ENCODE data around the gene GALNT18.
A peak's percentile ranks its signal among the peaks of the same experiment; 100 is the strongest.
"Not testable (repeated sequence)": the region's sequence is repeated elsewhere in the genome, so short reads cannot be mapped to it uniquely, and the experiment has no call there.

Gene GALNT18

GRCh38 chr11:11450744-11451362 is 171.0 kb downstream of the GALNT18 start:
- DNase-seq: peak; percentile 69

DNA sequence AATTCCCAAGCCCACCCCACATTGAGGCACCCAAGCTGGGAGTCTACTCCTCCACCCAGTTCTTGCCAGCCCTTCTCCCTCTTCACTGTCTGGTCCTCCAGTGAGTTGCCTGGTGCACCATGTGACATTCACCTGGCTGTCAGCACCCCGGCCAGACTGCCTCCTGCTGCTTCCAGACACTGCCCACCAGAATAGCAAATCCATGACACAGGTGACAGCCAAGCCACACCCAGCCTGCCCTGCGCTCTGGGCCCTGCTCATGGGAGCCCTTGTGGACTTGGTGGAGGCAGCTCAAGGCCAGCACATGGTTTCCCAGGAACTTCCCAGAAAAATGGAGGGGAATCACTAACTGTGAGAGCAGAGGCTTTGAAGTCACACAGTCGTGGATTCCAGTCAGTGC is 172.5 kb downstream of the GALNT18 start:
- DNase-seq: no peak

- DNase-seq: no peak
Measured at GRCh38 chr11:11448626-11449025, 173.2 kb downstream of the GALNT18 start.

- DNase-seq: not testable (repeated sequence)
Measured at GRCh38 chr11:11447601-11448000, 174.2 kb downstream of the GALNT18 start.

- DNase-seq: no peak
Measured at GRCh38 chr11:11446967-11447366, 174.8 kb downstream of the GALNT18 start.

DNA sequence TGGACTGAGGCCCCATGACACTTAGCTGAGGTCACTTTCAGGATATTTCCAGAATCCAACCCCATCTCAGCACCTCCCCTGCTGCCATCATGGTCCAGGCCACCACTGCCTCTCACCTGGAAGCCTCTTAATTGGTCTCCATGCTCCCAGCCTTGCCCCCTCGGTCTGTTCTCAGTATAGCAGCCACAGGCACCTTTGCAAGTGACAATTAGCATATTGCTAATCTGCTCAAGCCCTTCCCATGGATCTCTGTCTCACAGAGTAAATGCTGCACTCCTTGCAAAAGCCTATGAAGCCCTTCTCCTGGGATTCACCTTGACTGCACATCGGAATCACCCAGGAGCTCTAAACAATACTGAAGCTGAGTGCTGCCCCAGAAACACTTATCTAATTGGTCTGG is 175.2 kb downstream of the GALNT18 start:
- DNase-seq: no peak

GRCh38 chr11:11445441-11446185 is 176.2 kb downstream of the GALNT18 start:
- DNase-seq: no peak

DNA sequence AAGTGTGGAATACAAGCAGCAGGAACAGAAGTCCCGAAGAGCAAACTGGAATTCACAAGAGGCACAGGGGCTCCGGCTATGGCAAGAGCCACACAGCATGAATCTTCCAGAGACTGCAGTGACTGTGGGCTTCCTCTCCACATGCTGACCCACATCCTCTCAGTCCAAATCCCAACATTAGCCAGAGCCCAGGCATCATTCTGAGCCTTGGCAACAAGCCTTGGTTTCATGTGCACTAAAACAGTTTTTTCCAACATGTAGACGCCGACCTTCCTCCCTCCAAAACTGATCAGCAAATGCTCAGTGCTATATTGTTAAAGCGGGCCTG is 177.0 kb downstream of the GALNT18 start:
- no peak for DNase-seq

- peak; percentile 24 for DNase-seq
Measured at GRCh38 chr11:11444027-11444803, 177.6 kb downstream of the GALNT18 start.

DNA sequence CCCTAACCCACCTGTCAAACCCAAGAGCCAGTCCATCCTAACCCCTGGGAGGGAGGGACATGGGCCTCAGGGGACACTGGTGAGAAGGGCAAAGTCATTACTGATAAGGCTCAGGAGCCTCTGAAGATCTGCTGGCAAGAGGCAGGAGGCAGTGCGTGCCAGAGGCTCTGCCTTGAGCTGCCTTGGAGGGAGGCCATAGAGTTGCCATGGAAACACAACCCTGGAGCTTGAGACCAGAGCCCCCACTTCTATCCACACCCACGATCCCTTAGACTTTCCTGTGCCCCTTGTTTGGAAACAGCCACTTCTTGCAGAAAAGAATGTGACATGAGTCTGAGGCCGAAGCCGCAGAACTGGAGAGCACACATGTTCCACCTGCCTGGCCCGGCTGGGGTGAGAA is 179.0 kb downstream of the GALNT18 start:
- DNase-seq: no peak

DNA sequence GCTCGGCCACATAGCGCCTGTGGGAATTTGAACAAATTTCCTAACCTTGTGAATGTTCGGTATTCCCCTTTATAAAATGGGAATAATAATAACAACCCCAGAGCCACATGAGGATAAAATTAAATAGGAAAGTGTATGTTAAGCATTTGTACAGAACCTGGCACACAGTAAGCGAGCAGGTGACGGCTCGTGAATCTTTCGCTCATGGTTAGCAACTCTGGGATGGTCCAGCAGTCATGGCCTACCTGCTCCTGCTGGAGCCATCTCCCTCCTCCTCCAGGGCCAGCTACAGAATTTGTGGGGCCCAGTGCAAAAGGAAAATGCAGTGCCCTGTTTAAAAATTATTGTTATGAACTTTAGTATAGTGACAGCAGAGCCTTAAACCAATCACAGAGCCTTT is 180.3 kb downstream of the GALNT18 start:
- no peak for DNase-seq

DNA sequence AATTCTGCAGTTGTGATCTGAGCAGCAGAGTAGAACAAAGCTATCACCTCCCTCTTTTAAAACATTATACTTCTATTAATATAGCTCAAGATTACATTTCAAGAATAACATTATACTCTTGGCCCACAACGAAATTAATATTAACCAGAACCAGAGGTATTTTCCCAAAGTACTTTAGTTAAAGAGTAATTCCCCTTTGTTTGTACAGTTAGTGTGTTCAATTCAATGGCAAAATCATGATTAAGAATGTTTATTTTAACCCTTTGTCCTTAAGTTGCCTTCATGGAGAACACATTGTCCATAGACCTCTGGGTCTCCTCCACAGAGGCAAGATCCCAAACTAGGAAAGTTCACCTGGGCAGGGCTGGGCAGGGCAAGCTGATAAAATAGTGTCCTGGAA is 180.7 kb downstream of the GALNT18 start:
- no peak for DNase-seq

DNA sequence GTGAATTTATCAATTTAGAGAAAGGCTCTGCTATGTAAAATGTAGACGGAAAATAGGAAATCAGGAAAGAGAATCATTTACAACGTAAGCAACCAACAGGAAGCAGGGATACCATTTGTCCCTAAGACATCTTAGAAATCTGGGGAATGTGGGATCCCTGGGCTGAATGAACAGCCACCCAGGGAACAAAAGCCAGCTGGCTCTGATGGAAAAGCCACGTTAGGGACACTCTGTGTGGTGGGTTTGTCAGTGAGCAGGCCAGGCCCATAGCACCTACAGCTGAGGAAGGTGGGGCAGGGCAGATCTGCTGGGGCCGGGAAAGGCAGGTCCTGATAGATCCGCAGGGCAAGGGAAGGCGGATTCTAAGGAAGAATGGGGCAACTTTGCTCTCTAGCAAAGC is 181.7 kb downstream of the GALNT18 start:
- DNase-seq: no peak

DNA sequence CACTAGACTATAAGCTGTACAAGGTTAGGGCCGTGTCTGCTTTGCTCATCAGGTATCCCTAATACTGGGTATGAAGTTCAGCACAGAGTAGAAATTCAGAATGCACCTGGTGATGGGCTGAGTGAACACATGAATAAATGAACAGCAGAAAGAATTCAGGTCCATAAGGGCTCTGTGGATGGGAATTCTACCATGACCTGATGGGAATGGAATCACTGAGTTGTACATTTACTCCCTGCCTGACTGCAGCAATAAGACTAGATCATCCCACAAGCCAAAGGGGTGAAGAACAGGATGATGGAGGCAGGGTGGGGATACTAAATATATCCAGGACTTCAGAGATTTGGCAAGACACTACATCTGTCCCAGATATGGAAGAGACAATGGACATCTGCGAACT is 182.2 kb downstream of the GALNT18 start:
- no peak for DNase-seq

- DNase-seq: no peak
Measured at GRCh38 chr11:11436715-11437313, 185.0 kb downstream of the GALNT18 start.

- DNase-seq: no peak
Measured at GRCh38 chr11:11435635-11436034, 186.2 kb downstream of the GALNT18 start.

DNA sequence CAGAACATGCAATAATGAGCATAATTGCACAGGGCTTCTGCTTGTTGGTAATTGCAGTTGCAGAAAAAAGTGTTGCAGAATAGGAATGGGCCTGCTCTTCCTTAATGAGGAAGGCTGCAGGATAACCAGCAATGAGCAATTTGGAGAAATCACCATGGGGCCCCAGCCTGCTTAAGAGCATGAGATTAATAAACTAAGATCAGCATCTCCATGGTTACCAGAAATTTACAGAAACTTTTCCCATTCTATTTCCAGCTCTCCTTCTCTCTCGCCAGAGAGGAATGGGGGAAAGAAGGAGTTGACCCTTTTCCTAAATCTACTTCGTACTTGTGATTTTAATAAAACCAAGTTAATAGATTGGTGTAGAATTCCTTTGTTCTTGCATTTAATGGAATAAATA is 187.8 kb downstream of the GALNT18 start:
- DNase-seq: no peak

GRCh38 chr11:11432621-11433319 is 189.0 kb downstream of the GALNT18 start:
- no peak for DNase-seq

DNA sequence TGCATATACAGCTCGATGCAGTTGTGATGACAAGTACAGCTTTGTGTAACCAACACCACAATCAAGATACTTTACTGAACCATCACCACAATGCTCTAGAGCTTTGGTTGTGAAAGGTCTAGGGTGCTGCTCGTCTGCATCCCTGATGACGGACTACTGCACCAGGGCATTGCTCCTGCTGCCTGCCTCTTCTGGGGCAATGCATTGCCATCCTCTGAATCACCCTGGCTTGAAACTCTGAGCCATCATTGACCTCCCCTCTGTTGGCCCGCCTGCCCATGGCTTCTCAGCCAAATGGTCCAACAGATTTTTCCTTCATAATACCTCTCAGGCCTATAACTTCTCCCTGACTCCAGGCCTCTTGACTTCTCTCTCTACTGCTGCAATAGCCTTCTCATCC is 191.4 kb downstream of the GALNT18 start:
- DNase-seq: no peak

DNA sequence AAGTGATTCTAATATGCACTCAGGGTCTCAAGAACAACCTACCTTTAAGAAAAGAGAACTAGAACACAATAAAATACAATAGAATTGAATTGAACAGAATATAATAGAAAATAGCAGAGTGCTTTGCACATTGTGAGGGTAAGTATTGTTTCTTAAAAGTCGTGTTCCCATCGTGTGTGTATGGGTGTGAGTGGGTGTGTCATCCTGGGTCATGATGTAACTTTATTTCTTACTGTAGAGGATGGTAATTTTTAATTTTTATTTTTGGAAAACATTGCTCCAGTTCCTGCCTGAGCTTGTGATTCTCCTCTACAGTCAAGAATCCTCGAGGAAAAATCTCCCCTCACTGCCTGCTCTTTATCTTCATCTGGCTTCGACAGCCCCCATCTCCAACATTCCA is 193.1 kb downstream of the GALNT18 start:
- DNase-seq: no peak

GRCh38 chr11:11427542-11427941 is 194.3 kb downstream of the GALNT18 start:
- no peak for DNase-seq

DNA sequence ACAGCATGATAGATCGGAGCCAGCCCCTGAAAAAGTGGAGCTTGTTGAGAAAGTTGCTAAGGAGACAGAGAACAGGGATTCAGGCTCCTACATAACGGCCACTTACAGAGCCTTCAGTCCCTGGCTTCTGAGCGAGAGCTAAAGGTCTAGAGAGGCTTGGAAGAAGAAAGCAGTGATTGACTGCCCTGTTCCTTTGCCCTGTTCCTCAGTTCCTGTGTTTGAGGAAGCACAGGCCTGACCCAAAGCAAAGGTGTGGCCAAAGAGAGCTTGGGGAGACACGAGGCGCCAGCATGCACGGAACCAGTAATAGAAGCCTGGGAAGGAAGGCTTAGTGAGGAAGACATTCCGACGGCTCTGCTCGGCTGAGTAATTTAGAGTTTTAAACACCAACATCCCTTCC is 194.7 kb downstream of the GALNT18 start:
- no peak for DNase-seq
